ENCODE data around the gene PTPRF.
"Not testable (repeated sequence)": the region's sequence is repeated elsewhere in the genome, so short reads cannot be mapped to it uniquely, and the experiment has no call there.

Gene PTPRF

GRCh38 chr1:43530483-43531106 lies at the start of gene PTPRF:
PTPRF (plus strand) TSS chr1:43530883; CDS start chr1:43545076, 14,193 bp downstream.
- DNase-seq, result peak; percentile 67

- no peak for DNase-seq
These were observed 49.2 kb upstream of the PTPRF start for GRCh38 chr1:43481491-43481890.

- no peak for DNase-seq
These were observed 48.5 kb upstream of the PTPRF start for GRCh38 chr1:43482215-43482614.

GRCh38 chr1:43484367-43484766 lies 46.3 kb upstream of the PTPRF start:
- no peak for DNase-seq

- no peak for DNase-seq
These were observed 42.5 kb upstream of the PTPRF start for GRCh38 chr1:43488165-43488564.

- DNase-seq, result no peak
These were observed 39.6 kb upstream of the PTPRF start for GRCh38 chr1:43491061-43491460.

GRCh38 chr1:43492826-43493225 lies 37.9 kb upstream of the PTPRF start:
- DNase-seq, result no peak

GRCh38 chr1:43493661-43494450 lies 36.8 kb upstream of the PTPRF start:
- peak; percentile 36 for DNase-seq

GRCh38 chr1:43495204-43495603 lies 35.5 kb upstream of the PTPRF start:
- no peak for DNase-seq

- no peak for DNase-seq
These were observed 30.8 kb upstream of the PTPRF start for GRCh38 chr1:43499898-43500297.

GRCh38 chr1:43501806-43502205 lies 28.9 kb upstream of the PTPRF start:
- not testable (repeated sequence) for DNase-seq

GRCh38 chr1:43503534-43503933 lies 27.1 kb upstream of the PTPRF start:
- no peak for DNase-seq

- DNase-seq, result no peak
These were observed 25.5 kb upstream of the PTPRF start for GRCh38 chr1:43505077-43505780.

GRCh38 chr1:43506233-43506632 lies 24.4 kb upstream of the PTPRF start:
- no peak for DNase-seq

- DNase-seq, result no peak
These were observed 23.1 kb upstream of the PTPRF start for GRCh38 chr1:43507296-43508295.

- no peak for DNase-seq
These were observed 21.5 kb upstream of the PTPRF start for GRCh38 chr1:43509007-43509739.

GRCh38 chr1:43509740-43510375 lies 20.8 kb upstream of the PTPRF start:
- DNase-seq, result no peak

- no peak for DNase-seq
These were observed 20.1 kb upstream of the PTPRF start for GRCh38 chr1:43510621-43511020.

- no peak for DNase-seq
These were observed 19.3 kb upstream of the PTPRF start for GRCh38 chr1:43511394-43511793.

GRCh38 chr1:43512133-43512532 lies 18.6 kb upstream of the PTPRF start:
- DNase-seq, result no peak

GRCh38 chr1:43512681-43513080 lies 18.0 kb upstream of the PTPRF start:
- no peak for DNase-seq
